Activated T-helper 17 cell treated with anti-CD3 and anti-CD28 coated beads, Interleukin-2, amount 50 U/mL, for 72 hours (primary cell): Measurements from ENCODE around the gene TMC1. TPM values are rescaled to one million over a fixed set of nuclear protein-coding genes. Genes with fewer than 3 reads are reported as not detected.
"Not testable (repeated sequence)": the region's sequence is repeated elsewhere in the genome, so short reads cannot be mapped to it uniquely, and the experiment has no call there.

Experiments used
- ATAC-seq: fragments of 150-1000 bp; cut with Tn5 transposase; replicated peaks from 2 replicates; pipeline ENCODE4 v1.10.0; 2021; ENCODE audit warnings: mild to moderate bottlenecking, moderate library complexity
- H3K27ac Mint-ChIP-seq: one replicate; pipeline ENCODE4 v1.8.0; 2022; ENCODE audit warnings: mixed read lengths
- H3K27me3 Mint-ChIP-seq: one replicate; pipeline ENCODE4 v1.8.0; 2022; ENCODE audit warnings: mixed read lengths
- H3K36me3 Mint-ChIP-seq: one replicate; pipeline ENCODE4 v1.8.0; 2022; ENCODE audit warnings: low read depth, mild to moderate bottlenecking, mixed read lengths
- H3K4me1 Mint-ChIP-seq: one replicate; pipeline ENCODE4 v1.8.0; 2022; ENCODE audit warnings: mixed read lengths
- H3K4me3 Mint-ChIP-seq: one replicate; pipeline ENCODE4 v1.8.0; 2022; ENCODE audit warnings: mild to moderate bottlenecking, mixed read lengths
- H3K9me3 Mint-ChIP-seq: one replicate; pipeline ENCODE4 v1.8.0; 2022; ENCODE audit warnings: mixed read lengths
- total RNA-seq, 2 donors: library from RNA; stranded (reverse); gene quantifications; one replicate each; pipeline ENCODE4 v1.2.3, GENCODE V29; 2022

TMC1 gene
- total RNA-seq, 2 donors from 2014 or later, result 0.32 to 0.41 TPM

DNA sequence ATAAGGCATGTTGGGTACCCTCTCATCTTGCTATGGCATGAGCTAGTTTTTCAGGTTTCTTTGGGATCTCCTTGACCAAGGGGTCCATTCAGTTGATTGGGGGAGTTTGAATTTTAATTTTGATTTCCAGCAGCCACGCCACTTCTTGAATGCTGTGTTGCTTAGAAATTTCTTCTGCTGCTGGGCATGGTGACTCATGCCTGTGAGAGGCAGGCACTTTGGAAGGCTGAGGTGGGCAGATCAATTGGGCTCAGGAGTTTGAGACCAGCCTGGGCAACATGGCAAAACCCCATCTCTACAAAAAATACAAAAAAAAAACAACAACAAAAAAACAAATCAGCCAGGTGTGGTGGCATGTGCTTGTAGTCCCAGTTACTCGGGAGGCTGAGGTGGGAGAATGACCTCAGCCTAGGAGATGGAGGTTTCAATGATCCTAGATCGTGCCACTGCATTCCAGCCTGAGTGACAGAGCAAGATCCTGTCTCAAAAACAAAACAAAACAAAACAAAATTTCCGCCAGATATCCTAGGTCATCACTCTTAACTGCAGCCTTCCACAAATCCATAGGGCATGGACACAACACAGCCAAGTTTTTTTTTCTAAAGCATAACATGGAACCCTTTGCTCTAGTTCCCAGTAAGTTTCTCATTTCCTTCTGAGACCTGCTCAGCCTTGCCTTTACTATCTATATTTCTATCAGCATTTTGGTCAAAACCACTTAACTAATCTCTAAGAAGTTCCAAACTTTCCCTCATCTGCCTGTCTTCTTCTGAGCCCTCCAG is 17.7 kb downstream of the TMC1 start:
- peaks cover 9% of the 10 kb centered on the region for H3K9me3 Mint-ChIP-seq
- no peak for ATAC-seq
- no peaks in the 10 kb centered on the region for H3K36me3 Mint-ChIP-seq
- no peak overlapping the region for H3K4me3 Mint-ChIP-seq
- H3K27ac Mint-ChIP-seq, result peak overlapping the region; percentile 87
- H3K4me1 Mint-ChIP-seq, result peaks cover 21% of the 10 kb centered on the region
- no peaks in the 10 kb centered on the region for H3K27me3 Mint-ChIP-seq

DNA sequence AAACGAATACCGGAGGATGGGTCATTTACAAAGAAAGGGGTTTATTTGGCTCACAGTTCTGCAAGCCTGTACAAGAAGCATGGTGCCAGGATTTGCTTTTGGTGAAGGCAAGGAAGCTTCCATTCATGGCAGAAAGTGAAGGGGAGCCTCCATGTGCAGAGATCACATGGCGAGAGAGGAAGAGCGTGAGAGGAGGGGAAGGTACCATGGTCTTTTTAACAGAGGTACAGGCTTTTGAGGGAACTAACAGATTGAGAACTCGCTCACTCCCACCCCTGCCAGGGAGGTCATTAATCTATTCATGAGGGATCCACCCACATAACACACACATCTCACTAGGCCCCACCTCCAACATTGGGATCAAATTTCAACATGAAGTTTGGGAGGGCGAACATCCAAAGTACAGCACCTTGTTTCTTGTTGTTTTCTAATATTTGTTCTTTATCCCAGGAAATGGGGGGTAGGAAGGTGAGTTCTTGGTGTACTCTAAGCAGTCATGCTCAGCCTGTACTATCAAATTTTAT is 18.5 kb downstream of the TMC1 start:
- H3K36me3 Mint-ChIP-seq, result no peaks in the 10 kb centered on the region
- no peak for ATAC-seq
- peaks cover 9% of the 10 kb centered on the region for H3K9me3 Mint-ChIP-seq
- no peak overlapping the region for H3K4me3 Mint-ChIP-seq
- no peaks in the 10 kb centered on the region for H3K27me3 Mint-ChIP-seq
- H3K27ac Mint-ChIP-seq, result peak overlapping the region; percentile 87
- H3K4me1 Mint-ChIP-seq, result peaks cover 21% of the 10 kb centered on the region

DNA sequence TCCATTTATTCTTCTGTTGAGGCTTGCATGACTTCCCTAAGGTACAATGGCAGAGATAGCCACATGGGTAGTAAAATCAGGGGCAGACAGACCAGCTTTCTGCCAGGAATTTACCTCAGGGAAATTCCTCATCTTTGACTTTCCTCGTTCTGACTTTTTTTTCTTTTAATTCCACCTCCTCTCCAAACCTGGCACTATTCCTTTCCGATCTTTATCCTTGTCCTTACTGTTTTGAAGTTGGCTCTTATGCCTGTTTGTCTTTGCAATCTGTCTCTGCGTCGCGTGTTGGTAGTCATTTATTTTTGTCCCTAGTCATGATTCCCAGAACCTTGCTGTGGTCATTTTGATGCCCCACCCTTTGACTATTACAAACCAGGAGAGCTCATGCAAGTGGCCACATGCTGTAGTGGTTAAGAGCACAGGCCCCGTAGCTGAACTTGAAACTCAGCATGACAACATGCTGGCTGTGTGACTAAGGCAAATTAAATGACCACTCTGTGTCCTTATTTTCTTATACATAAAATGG is 19.0 kb downstream of the TMC1 start:
- Mint-ChIP-seq H3K36me3 (no peaks in the 10 kb centered on the region), H3K27ac (peak overlapping the region; percentile 87), H3K9me3 (peaks cover 9% of the 10 kb centered on the region), H3K27me3 (no peaks in the 10 kb centered on the region), H3K4me3 (peak overlapping the region; percentile 60), H3K4me1 (peaks cover 21% of the 10 kb centered on the region)
- peak; percentile 48 for ATAC-seq

DNA sequence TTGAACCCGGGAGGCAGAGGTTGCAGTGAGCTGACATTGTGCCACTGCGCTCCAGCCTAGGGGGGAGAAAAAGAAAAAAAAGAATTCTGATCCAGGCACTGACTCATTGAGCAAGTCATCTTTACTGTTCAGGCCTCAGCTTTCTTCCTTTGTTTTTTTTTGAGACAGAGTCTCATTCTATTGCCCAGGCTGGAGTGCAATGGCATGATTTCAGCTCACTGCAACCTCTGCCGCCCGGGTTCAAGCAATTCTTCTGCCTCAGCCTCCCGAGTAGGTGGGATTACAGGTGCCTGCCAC is 21.1 kb downstream of the TMC1 start:
- peaks cover 21% of the 10 kb centered on the region for H3K4me1 Mint-ChIP-seq
- not testable (repeated sequence) for H3K9me3 Mint-ChIP-seq, H3K36me3 Mint-ChIP-seq, H3K27me3 Mint-ChIP-seq
- peak overlapping the region; percentile 87 for H3K27ac Mint-ChIP-seq
- peak; percentile 58 for ATAC-seq
- peak overlapping the region; percentile 60 for H3K4me3 Mint-ChIP-seq

DNA sequence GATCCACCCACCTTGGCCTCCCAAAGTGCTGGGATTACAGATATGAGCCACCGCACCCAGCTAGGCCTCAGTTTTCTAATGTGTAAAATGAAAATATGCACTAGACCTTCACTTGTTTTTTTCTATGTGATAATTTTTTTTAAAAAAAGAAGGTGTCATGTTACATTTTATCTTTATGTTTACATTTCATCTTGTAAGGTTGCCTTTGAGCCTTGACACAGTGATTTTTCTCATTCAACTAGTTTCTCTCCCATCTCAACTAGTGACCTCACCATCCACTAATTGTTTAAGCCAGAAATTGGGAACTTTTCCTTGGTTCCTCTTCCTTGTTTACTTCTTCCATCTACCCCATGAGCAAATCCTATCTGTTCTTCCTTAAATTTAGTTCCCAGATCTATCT is 21.5 kb downstream of the TMC1 start:
- peak overlapping the region; percentile 27 for H3K4me3 Mint-ChIP-seq
- peaks cover 9% of the 10 kb centered on the region for H3K9me3 Mint-ChIP-seq
- no peak for ATAC-seq
- H3K27me3 Mint-ChIP-seq, result no peaks in the 10 kb centered on the region
- H3K36me3 Mint-ChIP-seq, result no peaks in the 10 kb centered on the region
- H3K4me1 Mint-ChIP-seq, result peaks cover 21% of the 10 kb centered on the region
- H3K27ac Mint-ChIP-seq, result peak overlapping the region; percentile 87

DNA sequence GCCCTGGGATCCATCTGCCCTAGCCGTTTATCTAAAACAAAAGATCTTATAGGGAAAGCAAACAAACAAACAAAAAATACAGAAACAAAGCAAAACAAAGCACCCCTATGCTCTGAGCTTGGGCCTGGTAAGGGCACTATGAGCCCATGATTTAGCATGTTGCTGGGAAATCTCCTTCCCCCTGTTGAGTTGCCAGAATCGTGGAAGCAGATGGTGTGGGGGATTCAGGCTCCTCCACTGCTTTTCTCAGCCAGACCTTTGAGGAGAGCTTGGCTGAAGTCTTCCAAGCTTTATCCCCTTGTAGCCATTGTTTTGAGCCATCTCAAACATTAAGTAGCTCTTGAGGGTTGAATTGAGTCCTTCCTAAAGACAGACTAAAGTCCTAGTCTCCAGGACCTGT is 29.9 kb downstream of the TMC1 start:
- Mint-ChIP-seq H3K4me3 (no peak overlapping the region), H3K27ac (peak overlapping the region; percentile 15), H3K4me1 (no peaks in the 10 kb centered on the region), H3K9me3 (no peaks in the 10 kb centered on the region), H3K36me3 (no peaks in the 10 kb centered on the region), H3K27me3 (no peaks in the 10 kb centered on the region)
- ATAC-seq, result no peak

DNA sequence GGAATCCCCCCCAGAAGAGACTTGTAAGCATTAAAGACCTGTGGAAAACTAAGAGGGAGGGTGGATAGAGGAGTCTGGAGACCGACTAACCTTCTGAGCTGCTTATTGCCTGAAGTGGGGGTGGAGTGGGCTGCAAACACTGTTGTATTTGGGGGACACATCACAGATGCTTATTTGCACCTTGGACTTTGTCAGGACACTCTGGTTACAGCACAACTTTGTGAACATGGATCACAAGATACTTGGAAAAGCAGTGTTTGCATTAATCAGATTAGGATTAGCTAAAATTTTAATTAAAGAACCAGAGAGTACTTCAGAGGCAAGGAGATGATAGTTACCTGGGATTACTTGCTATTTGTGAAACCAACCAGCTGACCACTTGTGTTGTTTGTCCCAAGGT is 30.9 kb downstream of the TMC1 start:
- ATAC-seq, result no peak
- no peaks in the 10 kb centered on the region for H3K36me3 Mint-ChIP-seq
- H3K27me3 Mint-ChIP-seq, result no peaks in the 10 kb centered on the region
- no peaks in the 10 kb centered on the region for H3K9me3 Mint-ChIP-seq
- H3K4me1 Mint-ChIP-seq, result no peaks in the 10 kb centered on the region
- peak overlapping the region; percentile 15 for H3K27ac Mint-ChIP-seq
- H3K4me3 Mint-ChIP-seq, result no peak overlapping the region

DNA sequence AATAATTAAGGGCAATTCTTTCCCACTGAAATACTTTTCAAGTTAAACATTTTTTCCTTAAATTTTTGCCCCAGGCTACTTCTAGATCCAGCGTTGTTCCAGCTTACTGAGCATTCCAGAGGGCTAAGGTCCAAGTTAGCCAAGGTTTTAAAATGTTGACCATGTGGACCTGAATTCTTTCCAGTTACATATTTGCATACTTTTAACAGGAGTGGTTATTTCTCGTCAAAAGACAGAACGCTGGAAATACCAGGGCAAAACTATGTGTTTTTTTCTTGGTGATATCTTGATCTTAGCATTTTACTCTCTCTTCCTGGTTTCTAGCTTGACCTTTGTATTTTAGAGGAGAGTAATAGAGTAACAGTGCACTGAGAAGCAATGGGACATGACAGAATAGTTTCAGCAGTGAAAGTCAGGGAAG is 32.8 kb downstream of the TMC1 start:
- peaks cover 11% of the 10 kb centered on the region for H3K4me1 Mint-ChIP-seq
- H3K36me3 Mint-ChIP-seq, result no peaks in the 10 kb centered on the region
- no peak for ATAC-seq
- H3K27me3 Mint-ChIP-seq, result no peaks in the 10 kb centered on the region
- H3K9me3 Mint-ChIP-seq, result no peaks in the 10 kb centered on the region
- no peak overlapping the region for H3K4me3 Mint-ChIP-seq
- no peak overlapping the region for H3K27ac Mint-ChIP-seq

DNA sequence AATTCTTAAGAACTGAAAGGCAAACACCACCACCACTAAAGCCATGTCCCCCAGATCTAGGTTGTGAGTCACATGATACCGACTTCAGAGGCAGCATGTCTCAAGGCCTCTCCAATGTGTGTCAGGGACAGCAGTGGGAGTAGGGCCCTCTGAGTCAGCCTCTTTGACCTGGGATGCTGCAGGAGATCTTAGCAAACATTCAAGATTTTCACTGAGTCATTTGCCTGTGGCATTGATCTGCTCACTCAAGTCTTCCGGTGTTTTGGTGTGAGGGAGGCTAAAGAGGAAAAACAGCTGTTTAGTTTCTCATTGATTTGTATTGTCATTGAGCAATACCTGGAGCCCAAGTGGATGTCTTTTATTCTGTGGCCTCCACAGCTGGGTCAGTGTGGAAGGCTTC is 36.1 kb downstream of the TMC1 start:
- Mint-ChIP-seq H3K9me3 (no peaks in the 10 kb centered on the region), H3K4me1 (peaks cover 11% of the 10 kb centered on the region), H3K36me3 (no peaks in the 10 kb centered on the region), H3K27me3 (no peaks in the 10 kb centered on the region), H3K4me3 (peak overlapping the region; percentile 47), H3K27ac (peak overlapping the region; percentile 89)
- ATAC-seq, result peak; percentile 99

DNA sequence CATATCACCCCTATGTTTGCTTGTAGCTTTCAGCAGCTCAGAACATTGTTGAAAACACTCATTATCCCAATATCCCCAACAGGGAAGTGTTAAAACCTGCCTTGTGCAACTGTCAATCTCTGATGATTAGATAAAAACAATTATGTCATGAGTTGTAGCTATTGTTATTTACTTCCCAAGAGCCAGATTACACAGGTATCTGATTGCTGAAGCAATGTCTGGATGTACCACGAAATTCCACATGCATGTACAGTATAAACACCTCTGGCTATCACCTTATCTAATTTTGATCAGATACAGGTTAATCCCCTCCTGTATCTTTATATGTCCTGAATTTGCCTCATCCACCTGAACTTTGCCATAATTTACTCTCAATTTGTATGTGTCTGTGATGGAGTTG is 38.7 kb downstream of the TMC1 start:
- Mint-ChIP-seq H3K27ac (no peak overlapping the region), H3K4me1 (peaks cover 11% of the 10 kb centered on the region), H3K36me3 (no peaks in the 10 kb centered on the region), H3K4me3 (no peak overlapping the region), H3K9me3 (peaks cover 4% of the 10 kb centered on the region), H3K27me3 (no peaks in the 10 kb centered on the region)
- ATAC-seq, result no peak

DNA sequence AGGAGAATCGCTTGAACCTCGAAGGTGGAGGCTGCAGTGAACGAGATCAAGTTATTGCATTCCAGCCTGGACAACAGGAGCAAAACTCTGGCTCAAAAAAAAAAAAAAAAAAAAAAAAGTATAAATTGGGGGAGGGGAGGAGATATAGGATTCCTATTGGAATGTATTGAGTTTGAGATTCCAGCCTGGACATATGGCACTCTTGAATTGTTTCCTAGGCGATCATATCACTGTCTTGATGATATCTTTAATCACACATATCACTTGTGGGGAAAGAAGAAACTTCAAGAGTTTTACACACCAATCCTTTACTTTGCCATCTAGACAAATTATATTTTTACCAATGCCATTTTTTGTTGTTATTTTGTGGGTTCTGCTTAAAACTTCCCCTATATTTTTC is 42.4 kb downstream of the TMC1 start:
- no peak for ATAC-seq
- no peak overlapping the region for H3K27ac Mint-ChIP-seq
- no peaks in the 10 kb centered on the region for H3K36me3 Mint-ChIP-seq
- peaks cover 10% of the 10 kb centered on the region for H3K9me3 Mint-ChIP-seq
- H3K4me3 Mint-ChIP-seq, result no peak overlapping the region
- no peaks in the 10 kb centered on the region for H3K4me1 Mint-ChIP-seq
- H3K27me3 Mint-ChIP-seq, result no peaks in the 10 kb centered on the region

DNA sequence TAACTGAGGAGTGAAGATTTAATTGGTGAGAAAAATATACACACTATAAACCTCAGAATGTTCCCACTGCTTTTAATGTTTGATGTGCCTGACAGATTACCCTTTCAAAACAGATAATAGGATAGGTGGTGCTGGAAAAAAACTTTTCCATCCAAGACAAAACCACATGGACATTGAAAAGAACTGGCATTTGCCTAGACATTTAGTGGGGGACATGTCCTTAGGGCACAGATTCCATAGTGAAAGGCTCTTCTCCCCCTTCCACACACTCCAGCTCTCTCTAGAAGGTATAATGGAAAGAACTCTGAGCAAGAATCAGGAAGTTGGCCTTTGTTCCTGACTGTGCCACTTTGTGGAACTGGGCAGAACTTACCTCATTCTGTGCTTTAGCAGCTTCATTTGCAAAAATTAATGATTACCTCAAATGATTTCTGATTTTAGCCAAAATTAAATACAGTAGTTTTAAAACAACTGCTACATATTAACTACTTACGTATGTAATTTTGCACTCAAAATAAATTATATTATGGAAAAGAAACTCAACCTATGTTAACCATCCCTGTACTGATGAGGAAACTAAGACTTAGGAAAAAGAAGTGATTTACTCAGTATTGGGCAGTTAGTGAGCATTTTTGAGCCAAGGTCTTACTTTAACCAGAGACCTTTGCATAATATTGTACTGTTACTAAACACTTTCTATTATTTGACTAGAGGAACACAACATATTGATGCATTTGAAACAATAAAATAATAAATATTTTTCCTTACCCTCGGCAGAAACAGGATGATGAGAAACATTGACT is 43.3 kb downstream of the TMC1 start:
- H3K36me3 Mint-ChIP-seq, result no peaks in the 10 kb centered on the region
- ATAC-seq, result no peak
- peaks cover 10% of the 10 kb centered on the region for H3K9me3 Mint-ChIP-seq
- no peaks in the 10 kb centered on the region for H3K27me3 Mint-ChIP-seq
- no peak overlapping the region for H3K4me3 Mint-ChIP-seq
- no peaks in the 10 kb centered on the region for H3K4me1 Mint-ChIP-seq
- H3K27ac Mint-ChIP-seq, result no peak overlapping the region

DNA sequence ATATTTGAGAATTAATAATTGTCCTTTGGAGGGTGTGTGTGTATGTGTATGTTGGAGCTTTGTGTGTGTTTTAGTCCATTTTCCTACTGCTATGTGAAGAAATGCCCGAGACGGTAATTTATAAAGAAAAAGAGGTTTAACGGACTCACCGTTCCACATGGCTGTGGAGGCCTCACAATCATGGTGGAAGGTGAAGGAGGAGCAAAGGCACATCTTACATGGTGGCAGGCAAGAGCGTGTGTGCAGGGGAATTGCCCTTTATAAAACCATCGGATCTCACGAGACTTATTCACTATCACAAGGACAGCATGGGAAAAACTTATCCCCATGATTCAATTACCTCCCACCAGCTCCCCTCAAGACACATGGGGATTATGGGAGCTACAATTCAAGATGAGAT is 44.1 kb downstream of the TMC1 start:
- no peak for ATAC-seq
- Mint-ChIP-seq H3K36me3 (no peaks in the 10 kb centered on the region), H3K4me1 (no peaks in the 10 kb centered on the region), H3K27ac (no peak overlapping the region), H3K9me3 (peaks cover 10% of the 10 kb centered on the region), H3K27me3 (no peaks in the 10 kb centered on the region), H3K4me3 (no peak overlapping the region)

DNA sequence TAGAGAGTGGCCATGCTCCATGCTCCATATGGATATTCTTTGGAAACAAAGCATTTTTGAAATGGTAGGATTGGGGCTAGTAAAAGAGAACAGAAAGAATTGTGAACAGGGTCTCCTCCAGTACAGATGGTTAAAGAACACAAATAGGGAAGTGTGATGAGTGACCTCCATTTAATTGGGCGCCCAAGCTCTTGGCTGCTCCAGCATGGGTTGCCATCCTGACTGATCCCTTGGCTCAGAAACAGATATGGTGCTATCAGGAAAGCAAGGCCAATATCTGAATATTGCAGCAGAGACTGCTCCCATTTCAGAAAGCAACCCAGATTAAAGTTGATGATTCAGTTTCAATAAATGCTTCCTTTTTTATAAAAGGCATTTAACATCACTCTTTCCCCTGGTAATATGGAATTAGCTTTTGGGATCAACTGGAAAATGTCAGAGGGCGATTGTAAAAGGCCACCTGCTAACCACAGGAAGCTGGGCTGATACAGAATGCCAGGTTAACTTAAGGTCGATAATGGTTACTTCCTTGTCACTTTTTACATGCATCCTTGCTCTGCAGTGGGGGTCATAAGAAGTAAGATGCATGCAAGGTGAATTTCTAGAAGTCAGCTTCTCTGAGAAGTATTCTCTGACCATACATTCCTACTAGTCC is 52.9 kb downstream of the TMC1 start:
- peaks cover 5% of the 10 kb centered on the region for H3K4me1 Mint-ChIP-seq
- no peak for ATAC-seq
- H3K4me3 Mint-ChIP-seq, result no peak overlapping the region
- no peaks in the 10 kb centered on the region for H3K27me3 Mint-ChIP-seq
- H3K36me3 Mint-ChIP-seq, result no peaks in the 10 kb centered on the region
- H3K27ac Mint-ChIP-seq, result peak overlapping the region; percentile 63
- no peaks in the 10 kb centered on the region for H3K9me3 Mint-ChIP-seq
